PC-3 (cell line): ENCODE measurements around the gene SH3RF2. TPM values are rescaled to one million over a fixed set of nuclear protein-coding genes. Genes with fewer than 3 reads are reported as not detected.

Experiments
- ATAC-seq: fragments of 200-7000 bp; cut with Tn5 transposase; 2 replicates; pipeline ENCODE4 v1.9.1; 2020; ENCODE audit warnings: mild to moderate bottlenecking, moderate library complexity
- BruUV-seq: library from RNA; stranded (reverse); fragments of 400-500 nt; replicated peaks from 2 replicates; lab custom pipeline; 2021; lab: Mats Ljungman, UMichigan
- CTCF ChIA-PET: fragments of 300-600 bp; sonication (Branson Sonifier 250); formaldehyde crosslinking; loops from one replicate; lab custom pipeline; 2022; ENCODE audit warnings: antibody characterized with exemption; lab: Charles Lee
- POLR2A ChIA-PET: fragments of 300-600 bp; sonication (Branson Sonifier 250); formaldehyde crosslinking; loops from one replicate; lab custom pipeline; 2022; ENCODE audit warnings: antibody characterized with exemption; ENCODE audit not compliant: unreplicated experiment; lab: Charles Lee
- DNase-seq: peaks from one replicate; pipeline ENCODE4 v3.0.0-alpha.2; 2015
- H2AFZ ChIP-seq: fragments of 300-600 bp; sonication (generic); 2 replicates; pipeline ENCODE4 v1.6.0; 2016; ENCODE audit warnings: antibody characterized with exemption, low read length
- H3F3A ChIP-seq: fragments of 300-600 bp; sonication (generic); one replicate; pipeline ENCODE4 v1.6.0; 2017; ENCODE audit warnings: antibody characterized with exemption, low read length, control low read depth, mild to moderate bottlenecking; ENCODE audit not compliant: unreplicated experiment
- H3K27ac ChIP-seq: fragments of 300-600 bp; sonication (generic); 2 replicates; pipeline ENCODE4 v1.5.1; 2016; ENCODE audit warnings: mild to moderate bottlenecking, low read length
- H3K27me3 ChIP-seq: fragments of 300-600 bp; sonication (generic); 2 replicates; pipeline ENCODE4 v1.6.1; 2016; ENCODE audit warnings: low read length, mixed read lengths
- H3K36me3 ChIP-seq: fragments of 300-600 bp; sonication (generic); 2 replicates; pipeline ENCODE4 v1.6.1; 2016; ENCODE audit warnings: low read depth, mixed run types, low read length, mixed read lengths
- H3K4me1 ChIP-seq: fragments of 300-600 bp; sonication (generic); 2 replicates; pipeline ENCODE4 v1.5.1; 2016; ENCODE audit warnings: low read length; ENCODE audit not compliant: insufficient read depth
- H3K4me2 ChIP-seq: fragments of 300-600 bp; sonication (generic); 2 replicates; pipeline ENCODE4 v1.6.0; 2016; ENCODE audit warnings: low read length
- H3K4me3 ChIP-seq: fragments of 300-600 bp; sonication (generic); 2 replicates; pipeline ENCODE4 v1.5.1; 2016; ENCODE audit warnings: mild to moderate bottlenecking, low read length, mixed read lengths
- H3K79me2 ChIP-seq: fragments of 300-600 bp; sonication (generic); 2 replicates; pipeline ENCODE4 v1.6.1; 2017; ENCODE audit warnings: low read length, mixed read lengths
- H3K9ac ChIP-seq: fragments of 300-600 bp; sonication (generic); 2 replicates; pipeline ENCODE4 v1.6.0; 2016; ENCODE audit warnings: mild to moderate bottlenecking, low read length
- H3K9me2 ChIP-seq: fragments of 300-600 bp; sonication (generic); replicated peaks from 2 replicates; pipeline ENCODE4 v1.6.1; 2016; ENCODE audit warnings: mixed run types, low read length, mixed read lengths
- H3K9me3 ChIP-seq: fragments of 300-600 bp; sonication (generic); 2 replicates; pipeline ENCODE4 v1.6.1; 2016; ENCODE audit warnings: low read length, mixed read lengths
- H4K20me1 ChIP-seq: fragments of 300-600 bp; sonication (generic); 2 replicates; pipeline ENCODE4 v1.6.1; 2016; ENCODE audit warnings: low read length, mixed read lengths
- EZH2 ChIP-seq: fragments of 300-600 bp; sonication (generic); IDR thresholded peaks from one replicate; pipeline ENCODE4 v1.6.1; 2017; ENCODE audit warnings: antibody characterized with exemption, mild to moderate bottlenecking, low read length; ENCODE audit not compliant: unreplicated experiment
- EZH2phosphoT487 ChIP-seq: fragments of 300-600 bp; sonication (generic); IDR thresholded peaks from 2 replicates; pipeline ENCODE4 v1.6.1; 2018; ENCODE audit warnings: mild to moderate bottlenecking, antibody characterized with exemption, low read length, borderline replicate concordance
- intact Hi-C: fragments of 100-400 bp; cut with micrococcal nuclease; formaldehyde crosslinking; loops from 2 replicates; pipeline ENCODE4 v1.9.0; 2023
- total RNA-seq: library from RNA; depleted of rRNA; stranded (reverse); fragments of >200 nt; gene quantifications from 2 replicates; pipeline ENCODE4 v1.2.3, GENCODE V29; 2014
- TF ChIP-seq, protein P1 (sequence below): fragments of 300-600 bp; sonication (generic); conservative IDR thresholded peaks from 2 replicates; pipeline ENCODE4 v1.5.1; 2017; ENCODE audit warnings: antibody characterized with exemption, low read depth, mild to moderate bottlenecking, low read length

Gene SH3RF2
- total RNA-seq, 1 experiment from 2014 or later: 5.9 TPM

- peaks cover 21% of the 10 kb centered on the region for H3K4me1 ChIP-seq
- ATAC-seq (no peak), DNase-seq (no peak)
- H3K27ac ChIP-seq: no peak overlapping the region
- H3K9me2 ChIP-seq: no peaks in the 10 kb centered on the region
- POLR2A ChIA-PET: no interaction called here
- CTCF ChIA-PET: no interaction called here
- H3K36me3 ChIP-seq: no peaks in the 10 kb centered on the region
- intact Hi-C loops: loop anchor here (5.0 kb wide), 2 partner anchors 43 to 88 kb away; partner anchors contain the start of gene SH3RF2
- no peaks in the 10 kb centered on the region for H3K79me2 ChIP-seq
- no peak overlapping the region for H3K4me3 ChIP-seq
- no peak overlapping the region for H3K9ac ChIP-seq
- H3K4me2 ChIP-seq: no peak overlapping the region
- no peaks in the 10 kb centered on the region for H4K20me1 ChIP-seq
- no peaks in the 10 kb centered on the region for H3F3A ChIP-seq
- BruUV-seq: no TSS peak
- no peaks in the 10 kb centered on the region for H3K27me3 ChIP-seq
- H3K9me3 ChIP-seq: no peaks in the 10 kb centered on the region
- H2AFZ ChIP-seq: no peak overlapping the region
- TF ChIP-seq, protein P1, sequence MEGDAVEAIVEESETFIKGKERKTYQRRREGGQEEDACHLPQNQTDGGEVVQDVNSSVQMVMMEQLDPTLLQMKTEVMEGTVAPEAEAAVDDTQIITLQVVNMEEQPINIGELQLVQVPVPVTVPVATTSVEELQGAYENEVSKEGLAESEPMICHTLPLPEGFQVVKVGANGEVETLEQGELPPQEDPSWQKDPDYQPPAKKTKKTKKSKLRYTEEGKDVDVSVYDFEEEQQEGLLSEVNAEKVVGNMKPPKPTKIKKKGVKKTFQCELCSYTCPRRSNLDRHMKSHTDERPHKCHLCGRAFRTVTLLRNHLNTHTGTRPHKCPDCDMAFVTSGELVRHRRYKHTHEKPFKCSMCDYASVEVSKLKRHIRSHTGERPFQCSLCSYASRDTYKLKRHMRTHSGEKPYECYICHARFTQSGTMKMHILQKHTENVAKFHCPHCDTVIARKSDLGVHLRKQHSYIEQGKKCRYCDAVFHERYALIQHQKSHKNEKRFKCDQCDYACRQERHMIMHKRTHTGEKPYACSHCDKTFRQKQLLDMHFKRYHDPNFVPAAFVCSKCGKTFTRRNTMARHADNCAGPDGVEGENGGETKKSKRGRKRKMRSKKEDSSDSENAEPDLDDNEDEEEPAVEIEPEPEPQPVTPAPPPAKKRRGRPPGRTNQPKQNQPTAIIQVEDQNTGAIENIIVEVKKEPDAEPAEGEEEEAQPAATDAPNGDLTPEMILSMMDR: no peak
- TF ChIP-seq EZH2 (no peak), EZH2phosphoT487 (no peak)
Measured at GRCh38 chr5:146025114-146025680, 88.8 kb downstream of the SH3RF2 start.

DNA sequence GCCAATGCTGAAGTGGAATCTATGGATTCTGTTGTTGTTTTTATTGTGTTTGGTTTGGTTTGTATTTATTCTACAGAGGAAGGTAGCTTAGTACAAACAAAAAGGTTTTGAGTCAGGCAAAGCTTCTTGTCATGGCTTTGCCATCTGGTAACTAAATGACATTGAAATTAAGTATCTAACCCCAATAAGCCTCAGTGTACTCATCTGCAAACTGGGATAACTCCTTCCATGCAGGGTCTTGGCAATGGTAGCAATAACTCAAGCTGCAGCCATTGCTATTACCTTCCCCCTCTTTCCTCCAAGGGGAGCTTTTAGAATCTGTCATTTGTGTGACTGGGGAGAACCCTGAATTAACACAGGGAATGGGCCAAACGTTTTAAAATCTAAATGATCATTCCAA, 89.3 kb downstream of the SH3RF2 start:
- intact Hi-C loops: loop anchor here (5.0 kb wide), 2 partner anchors 43 to 88 kb away; partner anchors contain the start of gene SH3RF2
- TF ChIP-seq, protein P1: no peak
- TF ChIP-seq EZH2phosphoT487 (no peak), EZH2 (no peak)
- Histone ChIP-seq H3K79me2 (no peaks in the 10 kb centered on the region), H3K4me3 (no peak overlapping the region), H3K36me3 (no peaks in the 10 kb centered on the region), H3K4me1 (peaks cover 21% of the 10 kb centered on the region), H3K9me2 (no peaks in the 10 kb centered on the region), H4K20me1 (no peaks in the 10 kb centered on the region), H3F3A (no peaks in the 10 kb centered on the region), H3K27me3 (no peaks in the 10 kb centered on the region), H3K27ac (no peak overlapping the region), H3K4me2 (no peak overlapping the region), H3K9me3 (no peaks in the 10 kb centered on the region), H3K9ac (no peak overlapping the region), H2AFZ (no peak overlapping the region)
- ChIA-PET POLR2A (no interaction called here), CTCF (interaction anchor here (0.5 kb wide), 1 partner anchor 8 kb away, joined by 4 read pairs; no protein-coding TSS in a partner anchor)
- BruUV-seq: no TSS peak
- ATAC-seq: no peak
- DNase-seq: no peak

DNA sequence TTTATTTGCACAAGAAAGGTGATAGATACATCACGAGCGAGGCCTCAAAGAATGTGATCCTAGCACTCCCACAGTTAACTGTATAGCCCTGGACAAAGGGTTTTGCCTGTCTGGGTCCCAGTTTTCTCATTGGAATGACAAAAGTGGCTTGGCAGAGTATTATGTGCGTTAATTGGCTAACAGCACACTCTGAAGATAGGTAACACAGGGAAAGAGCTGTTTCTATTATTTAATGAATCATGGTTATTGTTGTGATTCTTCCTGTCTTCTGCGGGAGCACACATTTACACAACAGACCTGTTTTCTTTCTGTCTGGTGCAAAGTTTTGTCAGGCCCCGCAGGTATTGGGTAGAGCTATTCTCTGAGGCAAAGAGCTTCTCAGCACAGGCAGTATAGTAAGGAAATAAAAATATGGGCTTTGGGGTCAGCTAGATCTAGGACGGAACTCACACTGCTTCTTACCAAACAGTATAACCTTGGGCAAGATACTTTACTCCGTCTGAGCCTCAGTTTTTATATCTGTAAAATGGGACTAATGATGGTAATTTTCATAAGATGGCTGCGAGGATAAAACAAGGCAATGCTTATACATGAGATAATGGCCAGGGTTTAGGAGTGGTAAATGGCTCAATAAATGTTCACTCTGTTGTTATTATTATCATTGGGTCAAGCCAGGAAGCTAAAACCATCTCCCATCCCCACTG, 90.1 kb downstream of the SH3RF2 start:
- H3F3A ChIP-seq: no peaks in the 10 kb centered on the region
- no peak overlapping the region for H2AFZ ChIP-seq
- H3K79me2 ChIP-seq: no peaks in the 10 kb centered on the region
- no peaks in the 10 kb centered on the region for H3K9me3 ChIP-seq
- no peaks in the 10 kb centered on the region for H3K27me3 ChIP-seq
- no peaks in the 10 kb centered on the region for H3K9me2 ChIP-seq
- H3K4me3 ChIP-seq: no peak overlapping the region
- no peaks in the 10 kb centered on the region for H3K36me3 ChIP-seq
- no peak for TF ChIP-seq EZH2phosphoT487
- TF ChIP-seq, protein P1: no peak
- TF ChIP-seq EZH2: no peak
- CTCF ChIA-PET: no interaction called here
- H3K9ac ChIP-seq: no peak overlapping the region
- no peaks in the 10 kb centered on the region for H4K20me1 ChIP-seq
- POLR2A ChIA-PET: no interaction called here
- no TSS peak for BruUV-seq
- ATAC-seq (no peak), DNase-seq (no peak)
- H3K4me1 ChIP-seq: peaks cover 21% of the 10 kb centered on the region
- intact Hi-C loops: loop anchor here (5.0 kb wide), 2 partner anchors 44 to 89 kb away; partner anchors contain the start of gene SH3RF2
- no peak overlapping the region for H3K27ac ChIP-seq
- no peak overlapping the region for H3K4me2 ChIP-seq
